ENCODE results near the gene PRUNE2.
"Not testable (repeated sequence)": the region's sequence is repeated elsewhere in the genome, so short reads cannot be mapped to it uniquely, and the experiment has no call there.

PRUNE2 gene

DNA sequence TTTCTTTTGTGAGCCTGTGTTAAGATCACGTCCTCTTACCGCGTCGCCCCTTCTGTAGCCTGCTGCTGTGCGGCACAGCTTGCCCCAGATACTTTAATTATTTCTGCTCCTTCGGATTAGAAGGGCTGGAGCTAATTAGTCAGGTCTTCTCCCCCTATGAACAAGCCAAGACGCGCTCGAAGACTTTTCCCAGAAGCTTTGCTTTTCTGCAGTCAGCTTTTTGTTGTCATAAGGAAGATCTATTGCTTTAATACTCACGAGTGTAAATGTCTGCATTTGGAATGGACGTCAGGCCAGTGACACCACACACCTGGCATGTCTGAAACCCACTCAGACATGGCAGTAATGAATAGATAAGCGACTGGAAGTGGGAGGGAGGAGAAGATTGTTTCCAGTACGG is 37.0 kb downstream of the PRUNE2 start:
- H3K36me3 ChIP-seq (ENCODE audit: insufficient read depth, low read length) = no peaks in the 10 kb centered on the region
- 77% methylated on average over 13 of the region's 13 CpGs for WGBS
- no peak overlapping the region for H3K4me3 ChIP-seq (ENCODE audit: low read length)
- no peak overlapping the region for H3K27ac ChIP-seq (ENCODE audit: low read depth, low read length)
- no peak overlapping the region for H3K9ac ChIP-seq (ENCODE audit: low read depth, low read length)
- no peaks in the 10 kb centered on the region for H3K27me3 ChIP-seq (ENCODE audit: insufficient read depth, low read length)
- peaks cover 37% of the 10 kb centered on the region for H3K4me1 ChIP-seq (ENCODE audit: insufficient read depth, low read length)
- H3K9me3 ChIP-seq (ENCODE audit: insufficient read depth, low read depth, low read length) = no peaks in the 10 kb centered on the region

DNA sequence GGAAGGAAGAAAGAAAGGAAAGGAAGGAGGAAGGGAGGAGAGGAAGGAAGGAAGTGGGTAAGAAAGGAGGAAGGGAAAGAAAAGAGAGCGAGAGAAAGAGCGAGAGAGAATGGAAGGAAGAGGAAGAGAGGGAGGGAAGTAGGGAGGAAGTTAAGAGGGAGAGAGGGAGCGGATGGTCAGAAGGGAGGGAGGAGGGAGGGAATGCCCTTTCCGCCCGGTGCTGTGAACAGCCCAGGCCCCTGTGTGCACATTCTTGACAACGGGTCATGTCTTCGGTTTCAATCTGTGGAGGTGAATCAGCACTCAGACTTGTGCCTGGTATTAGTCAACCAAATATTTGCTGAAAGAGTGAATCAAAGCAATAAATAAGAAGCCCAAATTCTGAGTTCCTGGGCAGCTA is 39.2 kb downstream of the PRUNE2 start:
- Histone ChIP-seq H3K36me3 (ENCODE audit: insufficient read depth, low read length) (no peaks in the 10 kb centered on the region), H3K4me1 (ENCODE audit: insufficient read depth, low read length) (peaks cover 24% of the 10 kb centered on the region), H3K4me3 (ENCODE audit: low read length) (no peak overlapping the region), H3K9ac (ENCODE audit: low read depth, low read length) (no peak overlapping the region), H3K27ac (ENCODE audit: low read depth, low read length) (no peak overlapping the region), H3K27me3 (ENCODE audit: insufficient read depth, low read length) (no peaks in the 10 kb centered on the region), H3K9me3 (ENCODE audit: insufficient read depth, low read depth, low read length) (no peaks in the 10 kb centered on the region)
- WGBS = 47% methylated on average over 7 of the region's 7 CpGs

DNA sequence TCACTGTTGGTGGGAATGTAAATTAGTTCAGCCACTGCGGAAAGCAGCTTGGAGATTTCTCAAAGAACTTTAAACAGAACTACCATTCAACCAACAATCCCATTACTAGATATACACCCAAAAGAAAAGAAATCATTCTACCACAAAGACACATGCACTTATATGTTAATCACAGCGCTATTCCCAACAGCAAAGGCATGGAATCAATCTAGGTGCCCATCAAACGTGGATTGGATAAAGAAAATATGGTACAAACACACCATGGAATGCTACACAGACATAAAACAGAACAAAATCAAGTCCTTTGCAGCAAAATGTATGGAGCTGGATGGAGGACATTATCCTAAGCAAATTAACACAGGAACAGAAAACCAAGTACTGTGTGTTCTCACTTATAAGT is 42.1 kb downstream of the PRUNE2 start:
- Histone ChIP-seq H3K27ac (ENCODE audit: low read depth, low read length) (no peak overlapping the region), H3K9me3 (ENCODE audit: insufficient read depth, low read depth, low read length) (no peaks in the 10 kb centered on the region), H3K27me3 (ENCODE audit: insufficient read depth, low read length) (no peaks in the 10 kb centered on the region), H3K36me3 (ENCODE audit: insufficient read depth, low read length) (no peaks in the 10 kb centered on the region), H3K4me1 (ENCODE audit: insufficient read depth, low read length) (peaks cover 20% of the 10 kb centered on the region), H3K4me3 (ENCODE audit: low read length) (no peak overlapping the region), H3K9ac (ENCODE audit: low read depth, low read length) (no peak overlapping the region)
- 91% methylated on average over 3 of the region's 3 CpGs for WGBS

DNA sequence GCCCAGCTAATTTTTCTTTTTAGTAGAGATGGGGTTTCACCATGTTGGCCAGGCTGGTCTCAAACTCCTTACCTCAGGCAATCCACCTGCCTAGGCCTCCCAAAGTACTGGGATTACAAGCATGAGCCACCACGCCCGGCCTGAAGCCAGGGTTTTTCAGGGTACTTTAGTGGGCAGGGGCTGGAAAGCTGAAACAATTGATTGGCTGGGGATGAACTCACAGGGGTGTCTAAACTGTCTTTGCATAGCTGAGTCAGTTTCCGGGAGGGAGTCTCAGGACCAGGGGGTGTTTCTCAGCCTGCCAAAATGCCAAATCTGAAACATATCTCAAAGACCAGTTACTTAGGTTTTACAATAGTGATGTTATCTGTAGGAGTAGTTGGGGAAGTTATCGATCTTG is 46.1 kb downstream of the PRUNE2 start:
- WGBS = 76% methylated on average over 4 of the region's 4 CpGs
- H3K4me3 ChIP-seq (ENCODE audit: low read length) = no peak overlapping the region
- no peaks in the 10 kb centered on the region for H3K9me3 ChIP-seq (ENCODE audit: insufficient read depth, low read depth, low read length)
- H3K27me3 ChIP-seq (ENCODE audit: insufficient read depth, low read length) = no peaks in the 10 kb centered on the region
- no peak overlapping the region for H3K9ac ChIP-seq (ENCODE audit: low read depth, low read length)
- H3K36me3 ChIP-seq (ENCODE audit: insufficient read depth, low read length) = no peaks in the 10 kb centered on the region
- H3K4me1 ChIP-seq (ENCODE audit: insufficient read depth, low read length) = peaks cover 3% of the 10 kb centered on the region; the same call in 1 of the 2 replicates
- no peak overlapping the region for H3K27ac ChIP-seq (ENCODE audit: low read depth, low read length)

DNA sequence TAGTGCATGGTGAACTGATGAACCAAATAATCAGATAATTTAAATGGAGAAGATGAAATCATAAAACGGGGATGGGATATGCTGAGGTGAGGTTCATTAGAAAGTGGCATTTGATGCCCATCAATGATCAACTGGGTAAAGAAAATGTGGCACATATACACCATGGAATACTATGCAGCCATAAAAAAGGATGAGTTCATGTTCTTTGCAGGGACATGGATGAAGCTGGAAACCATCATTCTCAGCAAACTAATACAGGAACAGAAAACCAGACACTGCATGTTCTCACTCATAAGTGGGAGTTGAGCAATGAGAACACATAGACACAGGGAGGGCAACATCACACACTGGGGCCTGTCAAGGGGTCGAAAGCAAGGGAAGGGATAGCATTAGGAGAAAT is 47.7 kb downstream of the PRUNE2 start:
- not testable (repeated sequence) for H3K9ac ChIP-seq (ENCODE audit: low read depth, low read length); H3K4me3 ChIP-seq (ENCODE audit: low read length); H3K4me1 ChIP-seq (ENCODE audit: insufficient read depth, low read length); H3K27me3 ChIP-seq (ENCODE audit: insufficient read depth, low read length); H3K36me3 ChIP-seq (ENCODE audit: insufficient read depth, low read length); H3K27ac ChIP-seq (ENCODE audit: low read depth, low read length); H3K9me3 ChIP-seq (ENCODE audit: insufficient read depth, low read depth, low read length)
- WGBS = 91% methylated on average over 2 of the region's 2 CpGs

DNA sequence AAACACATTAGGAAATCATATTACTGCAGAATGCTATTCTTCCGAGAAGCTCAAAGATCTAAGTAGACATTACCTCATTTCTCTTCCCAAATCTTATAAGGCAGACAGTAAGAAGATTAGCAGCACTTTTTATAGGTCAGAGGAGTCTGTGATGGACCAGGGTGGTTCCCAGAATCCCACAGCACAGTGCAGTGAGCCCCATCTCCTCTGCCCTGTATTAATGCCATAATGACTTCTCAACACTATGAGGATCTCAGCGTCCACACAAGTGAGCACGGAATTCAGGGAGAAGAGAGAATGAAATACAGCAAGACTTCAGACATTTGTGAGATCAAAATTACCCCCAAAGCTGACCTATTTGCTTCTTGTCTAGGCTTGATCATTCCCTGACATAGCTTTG is 49.9 kb downstream of the PRUNE2 start:
- H3K9ac ChIP-seq (ENCODE audit: low read depth, low read length) = no peak overlapping the region
- WGBS = 90% methylated on average over 3 of the region's 3 CpGs
- H3K4me1 ChIP-seq (ENCODE audit: insufficient read depth, low read length) = no peaks in the 10 kb centered on the region; the same call in 1 of the 2 replicates

DNA sequence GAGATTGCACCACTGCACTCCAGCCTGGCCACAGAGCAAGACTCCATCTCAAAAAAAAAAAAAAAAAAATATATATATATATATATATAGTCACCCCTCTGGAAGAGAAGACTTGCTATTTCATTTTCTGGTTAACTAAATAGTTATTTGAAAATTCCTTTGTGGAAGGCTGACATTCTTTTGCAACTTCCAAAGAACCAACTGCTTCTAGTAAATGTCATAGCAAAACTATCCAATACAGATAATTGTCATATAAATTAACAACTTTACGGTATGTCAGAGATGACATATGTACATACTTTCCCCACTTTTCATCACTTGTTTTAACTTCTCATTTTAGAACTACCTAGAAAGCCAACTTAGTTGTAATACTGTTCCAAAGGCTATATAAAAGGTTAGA is 50.9 kb downstream of the PRUNE2 start:
- 92% methylated on average over 1 of the region's 1 CpG for WGBS
- H3K9ac ChIP-seq (ENCODE audit: low read depth, low read length) = no peak overlapping the region
- H3K9me3 ChIP-seq (ENCODE audit: insufficient read depth, low read depth, low read length) = no peaks in the 10 kb centered on the region
- H3K27me3 ChIP-seq (ENCODE audit: insufficient read depth, low read length) = no peaks in the 10 kb centered on the region
- no peaks in the 10 kb centered on the region for H3K36me3 ChIP-seq (ENCODE audit: insufficient read depth, low read length)
- H3K4me3 ChIP-seq (ENCODE audit: low read length) = no peak overlapping the region
- no peak overlapping the region for H3K27ac ChIP-seq (ENCODE audit: low read depth, low read length)
- no peaks in the 10 kb centered on the region; the same call in 1 of the 2 replicates for H3K4me1 ChIP-seq (ENCODE audit: insufficient read depth, low read length)

More for the DNA sequence above, 49.9 kb downstream of the PRUNE2 start:
- no peaks in the 10 kb centered on the region for H3K9me3 ChIP-seq (ENCODE audit: insufficient read depth, low read depth, low read length)
- no peak overlapping the region for H3K4me3 ChIP-seq (ENCODE audit: low read length)
- no peaks in the 10 kb centered on the region for H3K27me3 ChIP-seq (ENCODE audit: insufficient read depth, low read length)
- no peaks in the 10 kb centered on the region for H3K36me3 ChIP-seq (ENCODE audit: insufficient read depth, low read length)
- H3K27ac ChIP-seq (ENCODE audit: low read depth, low read length) = no peak overlapping the region

DNA sequence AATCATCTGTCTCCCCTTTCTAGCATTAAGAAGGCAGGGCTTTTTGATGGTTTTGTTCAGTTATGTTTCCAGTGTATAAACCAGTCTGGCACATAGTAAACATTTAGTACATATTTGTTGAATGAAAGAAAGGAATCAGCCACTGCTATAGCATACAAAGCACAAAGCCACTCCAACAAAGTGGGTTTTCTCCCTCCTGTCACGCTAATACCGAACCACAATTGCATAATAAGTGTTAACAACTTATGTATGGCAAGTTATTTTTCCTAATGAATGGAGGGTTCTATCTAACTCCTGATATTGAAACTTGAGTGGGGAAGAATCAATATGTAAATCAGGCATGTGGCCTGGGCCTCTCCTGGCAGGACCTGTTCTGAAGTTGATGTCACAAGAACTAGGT is 53.9 kb downstream of the PRUNE2 start:
- H3K4me1 ChIP-seq (ENCODE audit: insufficient read depth, low read length) = no peaks in the 10 kb centered on the region
- H3K4me3 ChIP-seq (ENCODE audit: low read length) = no peak overlapping the region
- no peaks in the 10 kb centered on the region for H3K27me3 ChIP-seq (ENCODE audit: insufficient read depth, low read length)
- no peaks in the 10 kb centered on the region for H3K9me3 ChIP-seq (ENCODE audit: insufficient read depth, low read depth, low read length)
- H3K36me3 ChIP-seq (ENCODE audit: insufficient read depth, low read length) = no peaks in the 10 kb centered on the region
- no peak overlapping the region for H3K27ac ChIP-seq (ENCODE audit: low read depth, low read length)
- WGBS = no CpG with 5 or more reads among the region's 2 CpGs
- no peak overlapping the region for H3K9ac ChIP-seq (ENCODE audit: low read depth, low read length)

DNA sequence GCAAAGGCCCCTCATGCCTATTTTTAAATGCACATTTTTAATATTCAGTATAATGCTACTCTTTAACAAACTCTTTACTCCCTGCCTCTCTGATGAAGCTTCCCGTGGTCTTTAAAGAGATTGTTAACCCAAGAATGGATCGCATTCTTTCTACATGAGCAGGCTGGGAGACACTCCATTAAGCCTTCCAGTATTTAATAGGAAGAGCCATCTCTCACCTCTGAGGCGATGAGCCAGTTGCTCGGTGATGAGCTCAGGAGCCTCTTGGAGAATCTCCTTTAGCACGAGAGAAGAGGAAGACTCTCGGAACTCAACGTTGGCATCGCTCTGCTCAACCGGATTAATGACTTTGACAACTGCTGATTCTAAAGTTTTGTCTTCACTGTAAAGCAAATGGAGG is 59.6 kb downstream of the PRUNE2 start:
- no peak overlapping the region for H3K4me3 ChIP-seq (ENCODE audit: low read length)
- H3K9me3 ChIP-seq (ENCODE audit: insufficient read depth, low read depth, low read length) = no peaks in the 10 kb centered on the region
- no peaks in the 10 kb centered on the region; the same call in 1 of the 2 replicates for H3K4me1 ChIP-seq (ENCODE audit: insufficient read depth, low read length)
- no peaks in the 10 kb centered on the region for H3K27me3 ChIP-seq (ENCODE audit: insufficient read depth, low read length)
- H3K36me3 ChIP-seq (ENCODE audit: insufficient read depth, low read length) = no peaks in the 10 kb centered on the region
- 86% methylated on average over 9 of the region's 9 CpGs for WGBS
- H3K27ac ChIP-seq (ENCODE audit: low read depth, low read length) = no peak overlapping the region
- H3K9ac ChIP-seq (ENCODE audit: low read depth, low read length) = no peak overlapping the region

DNA sequence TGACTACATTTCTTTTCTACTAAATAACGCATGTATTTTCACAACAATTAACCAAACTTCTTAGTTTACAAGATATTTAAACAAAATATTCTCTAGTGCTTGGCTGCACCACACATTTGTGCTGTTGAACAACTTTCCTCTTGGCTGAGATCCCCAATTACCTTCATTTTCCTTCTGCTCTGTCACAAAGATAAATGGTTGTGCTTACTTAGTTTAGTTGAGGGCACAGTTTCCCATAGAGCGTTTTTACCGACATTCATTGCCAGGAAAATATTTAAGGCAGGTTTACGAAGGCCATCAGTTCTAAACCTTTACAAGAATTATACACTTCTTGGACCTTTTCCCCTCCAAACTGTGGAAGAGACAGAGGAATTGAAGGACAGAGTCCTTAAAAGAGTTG is 60.7 kb downstream of the PRUNE2 start:
- Histone ChIP-seq H3K9ac (ENCODE audit: low read depth, low read length) (no peak overlapping the region), H3K36me3 (ENCODE audit: insufficient read depth, low read length) (no peaks in the 10 kb centered on the region), H3K27me3 (ENCODE audit: insufficient read depth, low read length) (no peaks in the 10 kb centered on the region), H3K4me1 (ENCODE audit: insufficient read depth, low read length) (no peaks in the 10 kb centered on the region; the same call in 1 of the 2 replicates), H3K27ac (ENCODE audit: low read depth, low read length) (no peak overlapping the region), H3K4me3 (ENCODE audit: low read length) (no peak overlapping the region), H3K9me3 (ENCODE audit: insufficient read depth, low read depth, low read length) (no peaks in the 10 kb centered on the region)
- 96% methylated on average over 4 of the region's 4 CpGs for WGBS

DNA sequence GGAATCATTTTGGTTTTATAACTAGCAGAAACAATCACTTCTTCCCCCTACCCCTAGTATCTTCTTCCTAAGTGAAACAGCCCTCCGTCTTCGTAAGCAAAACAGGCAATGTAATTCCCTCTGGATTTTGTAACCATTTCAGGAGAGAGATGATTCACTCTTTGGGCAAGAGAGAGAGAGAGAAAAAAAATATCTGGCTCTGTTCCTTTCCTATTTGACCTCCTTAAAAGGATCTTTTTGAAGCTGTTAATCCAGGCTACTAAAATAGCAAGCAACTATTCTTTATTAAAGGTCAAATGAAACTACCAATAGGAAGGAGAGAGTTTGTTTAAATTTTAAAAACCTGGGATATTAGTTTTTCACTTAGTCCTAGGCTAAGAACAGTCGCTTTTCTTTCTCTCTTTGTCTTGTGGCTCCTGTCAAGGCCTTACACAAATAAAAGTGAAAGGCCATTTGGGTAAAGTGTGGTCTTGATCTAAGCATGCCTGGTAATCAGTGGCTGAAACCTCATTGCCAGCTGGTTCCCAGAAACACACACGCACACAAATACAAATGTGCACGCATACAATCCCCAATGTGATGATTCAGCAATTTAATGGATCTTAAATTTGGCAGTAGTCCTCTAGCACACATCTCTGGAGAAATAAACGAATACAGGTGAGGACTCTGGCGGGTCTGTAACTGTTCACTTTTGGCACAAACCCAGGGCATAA is 70.2 kb downstream of the PRUNE2 start:
- no peaks in the 10 kb centered on the region for H3K36me3 ChIP-seq (ENCODE audit: insufficient read depth, low read length)
- no peaks in the 10 kb centered on the region for H3K27me3 ChIP-seq (ENCODE audit: insufficient read depth, low read length)
- 82% methylated on average over 6 of the region's 7 CpGs for WGBS
- peaks cover 14% of the 10 kb centered on the region for H3K4me1 ChIP-seq (ENCODE audit: insufficient read depth, low read length)
- no peaks in the 10 kb centered on the region for H3K9me3 ChIP-seq (ENCODE audit: insufficient read depth, low read depth, low read length)
- no peak overlapping the region for H3K4me3 ChIP-seq (ENCODE audit: low read length)
- no peak overlapping the region for H3K27ac ChIP-seq (ENCODE audit: low read depth, low read length)
- H3K9ac ChIP-seq (ENCODE audit: low read depth, low read length) = no peak overlapping the region

DNA sequence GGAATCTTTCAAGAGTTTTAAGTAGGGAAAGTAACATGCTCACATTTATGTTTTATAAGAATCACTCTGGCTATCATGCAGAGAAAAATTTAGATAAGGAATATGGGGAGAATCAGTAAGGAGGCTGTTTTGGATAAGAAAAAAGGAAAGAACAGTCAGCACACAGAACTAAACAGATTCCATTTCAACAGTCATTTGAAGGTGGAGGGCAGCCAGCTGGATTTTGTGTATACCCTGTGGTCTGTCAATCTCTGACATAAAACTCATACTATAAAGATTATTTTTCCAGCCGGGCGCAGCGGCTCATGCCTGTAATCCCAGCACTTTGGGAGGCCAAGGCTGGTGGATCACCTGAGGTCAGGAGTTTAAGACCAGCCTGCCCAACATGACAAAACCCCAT is 77.5 kb downstream of the PRUNE2 start:
- Histone ChIP-seq H3K27ac (ENCODE audit: low read depth, low read length) (no peak overlapping the region), H3K27me3 (ENCODE audit: insufficient read depth, low read length) (no peaks in the 10 kb centered on the region), H3K9ac (ENCODE audit: low read depth, low read length) (no peak overlapping the region), H3K9me3 (ENCODE audit: insufficient read depth, low read depth, low read length) (no peaks in the 10 kb centered on the region), H3K4me1 (ENCODE audit: insufficient read depth, low read length) (no peaks in the 10 kb centered on the region), H3K36me3 (ENCODE audit: insufficient read depth, low read length) (no peaks in the 10 kb centered on the region), H3K4me3 (ENCODE audit: low read length) (no peak overlapping the region)
- WGBS = 64% methylated on average over 3 of the region's 3 CpGs
